ENCODE measurements around the gene DRAM1.

DNA sequence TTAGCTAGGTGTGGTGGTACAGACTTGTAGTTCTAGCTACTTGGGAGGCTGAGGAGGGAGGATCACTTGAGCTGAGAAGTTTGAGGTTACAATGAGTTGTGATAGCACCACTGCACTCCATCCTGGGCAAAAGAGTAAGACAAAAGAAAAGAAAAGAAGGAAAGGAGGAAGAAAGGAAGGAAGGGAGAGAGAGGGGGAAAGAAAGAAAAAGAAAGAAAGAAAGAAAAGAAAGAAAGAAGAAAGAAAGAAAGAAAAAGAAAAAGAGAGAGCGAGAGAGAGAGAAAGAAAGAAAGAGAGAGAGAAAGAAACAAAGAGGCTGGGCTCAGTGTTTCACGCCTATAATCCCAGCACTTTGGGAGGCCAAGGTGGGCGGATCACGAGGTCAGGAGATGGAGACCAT, 36.3 kb upstream of the DRAM1 start:
- no peak for TF ChIP-seq TAF1 (IDR thresholded peaks at IDR 0.05; ENCODE audit: borderline replicate concordance, low read depth, low read length)
- TF ChIP-seq POLR2AphosphoS5 (IDR thresholded peaks at IDR 0.05; ENCODE audit: low read depth, low read length), result no peak
- no peak for TF ChIP-seq POLR2A (IDR thresholded peaks at IDR 0.05; ENCODE audit: low read depth, low read length)

All from GM12892 (cell line).